Breast epithelium (tissue), 4 donors: ENCODE data around the gene FGFR3. TPM values are rescaled to one million over a fixed set of nuclear protein-coding genes. Genes with fewer than 3 reads are reported as not detected.

Source experiments
- DNase-seq, 2 donors: peaks; one replicate each; pipeline ENCODE4 v3.0.0-alpha.2; 2019; ENCODE audit warnings: low spot score in 2 of 2
- H3K27ac ChIP-seq, 2 donors: fragments of 200-600 bp; sonication (generic) in 1 of 2; one replicate each; pipeline ENCODE4 v1.5.1; 2016 to 2019; ENCODE audit warnings: mild to moderate bottlenecking in 1 of 2
- H3K27me3 ChIP-seq, 2 donors: fragments of 200-600 bp; sonication (generic) in 1 of 2; one replicate each; pipeline versions ENCODE4 v1.5.1 to v1.6.0; 2017 to 2019; ENCODE audit warnings: control low read depth in 1 of 2, mild to moderate bottlenecking in 1 of 2
- H3K36me3 ChIP-seq: fragments of 200-600 bp; one replicate; pipeline ENCODE4 v1.5.1; 2019
- H3K4me1 ChIP-seq, 2 donors: fragments of 200-600 bp; sonication (generic); one replicate each; pipeline ENCODE4 v1.5.1; 2016 to 2019; ENCODE audit warnings: control low read depth in 1 of 2
- H3K4me3 ChIP-seq, 3 donors: fragments of 200-600 bp; sonication (generic); 1 replicate in 2 of 3; 2 replicates in 1 of 3; pipeline ENCODE4 v1.5.1; 2016 to 2019; ENCODE audit warnings: mild to moderate bottlenecking in 3 of 3, moderate library complexity in 2 of 3
- H3K9me3 ChIP-seq, 2 donors: fragments of 200-600 bp; sonication (generic) in 1 of 2; one replicate each; pipeline ENCODE4 v1.5.1; 2016 to 2019; ENCODE audit warnings: control low read depth in 1 of 2
- CTCF ChIP-seq, 3 donors: fragments of 450-650 bp; IDR thresholded peaks; one replicate each; pipeline ENCODE4 v1.5.1; 2016 to 2017; ENCODE audit warnings: antibody characterized with exemption in 3 of 3, mild to moderate bottlenecking in 3 of 3, moderate library complexity in 3 of 3
- POLR2A ChIP-seq: fragments of 450-650 bp; IDR thresholded peaks from one replicate; pipeline ENCODE4 v1.6.1; 2016; ENCODE audit warnings: antibody characterized with exemption, mild to moderate bottlenecking, moderate library complexity
- POLR2AphosphoS5 ChIP-seq, 3 donors: sonication (generic); formaldehyde crosslinking; IDR thresholded peaks; one replicate each; pipeline ENCODE4 v1.6.1; 2017; ENCODE audit warnings: antibody characterized with exemption in 3 of 3
- intact Hi-C: fragments of 100-400 bp; cut with DNase I; formaldehyde crosslinking; loops from one replicate; pipeline ENCODE4 v1.15.1; 2023; ENCODE audit warnings: low total_unique reads
- total RNA-seq, 3 donors: library from RNA; depleted of rRNA; stranded (reverse); fragments of >200 nt; gene quantifications; one replicate each; pipeline ENCODE4 v1.1.0, GENCODE V29; 2016

The FGFR3 gene
- total RNA-seq, 3 donors from 2014 or later, result 0.80 to 3.5 (median 2.0) TPM

- no peak for TF ChIP-seq POLR2AphosphoS5 (IDR thresholded peaks at IDR 0.05)
- no peak for TF ChIP-seq POLR2A
- TF ChIP-seq CTCF (IDR thresholded peaks at IDR 0.05), result no peak
- H3K27ac ChIP-seq, result no peak overlapping the region
- DNase-seq, result no peak
- intact Hi-C loops, result loop anchor here (5.0 to 10.0 kb wide), 2 partner anchors 145 to 1267 kb away; no protein-coding TSS in a partner anchor
- H3K4me3 ChIP-seq, result no peak overlapping the region
- H3K4me1 ChIP-seq, result peaks cover 6 to 7% of the 10 kb centered on the region in 2 donors
- H3K27me3 ChIP-seq, result peaks cover 8 to 47% of the 10 kb centered on the region in 2 donors
- H3K36me3 ChIP-seq, result no peaks in the 10 kb centered on the region
- H3K9me3 ChIP-seq, result no peaks in the 10 kb centered on the region
Observed at GRCh38 chr4:1799387-1800375, 6.6 kb downstream of the FGFR3 start.

GRCh38 chr4:1800805-1801204 lies 7.7 kb downstream of the FGFR3 start:
- DNase-seq, result no peak
- TF ChIP-seq CTCF (IDR thresholded peaks at IDR 0.05), result no peak
- no peak for TF ChIP-seq POLR2AphosphoS5 (IDR thresholded peaks at IDR 0.05)
- TF ChIP-seq POLR2A, result no peak
- peaks cover under 1 to 35% of the 10 kb centered on the region in 2 donors for H3K27me3 ChIP-seq
- no peaks in the 10 kb centered on the region for H3K4me1 ChIP-seq
- no peak overlapping the region for H3K27ac ChIP-seq
- intact Hi-C loops, result no loop called here
- H3K36me3 ChIP-seq, result no peaks in the 10 kb centered on the region
- no peaks in the 10 kb centered on the region for H3K9me3 ChIP-seq
- H3K4me3 ChIP-seq, result no peak overlapping the region

- Histone ChIP-seq H3K4me3 (no peak overlapping the region), H3K27ac (no peak overlapping the region), H3K4me1 (no peaks in the 10 kb centered on the region), H3K36me3 (no peaks in the 10 kb centered on the region), H3K27me3 (peaks cover 0 to 29% of the 10 kb centered on the region in 2 donors), H3K9me3 (no peaks in the 10 kb centered on the region)
- no peak for DNase-seq
- TF ChIP-seq POLR2A, result no peak
- no peak for TF ChIP-seq POLR2AphosphoS5 (IDR thresholded peaks at IDR 0.05)
- TF ChIP-seq CTCF (IDR thresholded peaks at IDR 0.05), result no peak
- intact Hi-C loops, result no loop called here
Observed at GRCh38 chr4:1801286-1801958, 8.3 kb downstream of the FGFR3 start.

- no peak overlapping the region for H3K27ac ChIP-seq
- no peak for DNase-seq
- H3K36me3 ChIP-seq, result no peaks in the 10 kb centered on the region
- no peak overlapping the region for H3K4me3 ChIP-seq
- H3K9me3 ChIP-seq, result no peaks in the 10 kb centered on the region
- intact Hi-C loops, result no loop called here
- peaks cover 0 to 21% of the 10 kb centered on the region in 2 donors for H3K27me3 ChIP-seq
- TF ChIP-seq CTCF (IDR thresholded peaks at IDR 0.05) (no peak), POLR2A (no peak), POLR2AphosphoS5 (IDR thresholded peaks at IDR 0.05) (no peak)
- H3K4me1 ChIP-seq, result no peaks in the 10 kb centered on the region
Observed at GRCh38 chr4:1802151-1802715, 9.1 kb downstream of the FGFR3 start.
